ENCODE results near the gene MGAT4A.

MGAT4A gene

GRCh38 chr2:98731041-98731893, at the start of gene MGAT4A:
Gene MGAT4A, minus strand, starts transcription at chr2:98731132. Its CDS starts 4,800 bp downstream, at chr2:98726332.
- peak; percentile 73 to 76 for DNase-seq (ENCODE audit: low read depth in 2 of 2)

GRCh38 chr2:98778741-98779483, 48.0 kb upstream of the MGAT4A start:
- no peak for DNase-seq (ENCODE audit: low read depth in 2 of 2)

- DNase-seq (ENCODE audit: low read depth in 2 of 2) = no peak
Measured at GRCh38 chr2:98778151-98778550, 47.2 kb upstream of the MGAT4A start.

- DNase-seq (ENCODE audit: low read depth in 2 of 2) = no peak
Measured at GRCh38 chr2:98777710-98778109, 46.8 kb upstream of the MGAT4A start.

- DNase-seq (ENCODE audit: low read depth in 2 of 2) = no peak
Measured at GRCh38 chr2:98777076-98777475, 46.1 kb upstream of the MGAT4A start.

GRCh38 chr2:98776136-98776535, 45.2 kb upstream of the MGAT4A start:
- no peak for DNase-seq (ENCODE audit: low read depth in 2 of 2)

GRCh38 chr2:98775146-98775986, 44.4 kb upstream of the MGAT4A start:
- no peak for DNase-seq (ENCODE audit: low read depth in 2 of 2)

GRCh38 chr2:98773907-98774306, 43.0 kb upstream of the MGAT4A start:
- no peak for DNase-seq (ENCODE audit: low read depth in 2 of 2)

- no peak for DNase-seq (ENCODE audit: low read depth in 2 of 2)
Measured at GRCh38 chr2:98773169-98773568, 42.2 kb upstream of the MGAT4A start.

- no peak for DNase-seq (ENCODE audit: low read depth in 2 of 2)
Measured at GRCh38 chr2:98772536-98772935, 41.6 kb upstream of the MGAT4A start.

- peak in 1 of 2 donors; percentile 33 for DNase-seq (ENCODE audit: low read depth in 2 of 2)
Measured at GRCh38 chr2:98771721-98772524, 41.0 kb upstream of the MGAT4A start.

- no peak for DNase-seq (ENCODE audit: low read depth in 2 of 2)
Measured at GRCh38 chr2:98771264-98771663, 40.3 kb upstream of the MGAT4A start.

- no peak for DNase-seq (ENCODE audit: low read depth in 2 of 2)
Measured at GRCh38 chr2:98769784-98770183, 38.9 kb upstream of the MGAT4A start.

GRCh38 chr2:98769114-98769476, 38.2 kb upstream of the MGAT4A start:
- no peak for DNase-seq (ENCODE audit: low read depth in 2 of 2)

- no peak for DNase-seq (ENCODE audit: low read depth in 2 of 2)
Measured at GRCh38 chr2:98768384-98769113, 37.6 kb upstream of the MGAT4A start.

GRCh38 chr2:98764499-98764898, 33.6 kb upstream of the MGAT4A start:
- DNase-seq (ENCODE audit: low read depth in 2 of 2) = no peak

- DNase-seq (ENCODE audit: low read depth in 2 of 2) = no peak
Measured at GRCh38 chr2:98763209-98763951, 32.4 kb upstream of the MGAT4A start.

- no peak for DNase-seq (ENCODE audit: low read depth in 2 of 2)
Measured at GRCh38 chr2:98761909-98762308, 31.0 kb upstream of the MGAT4A start.

GRCh38 chr2:98761267-98761781, 30.4 kb upstream of the MGAT4A start:
- DNase-seq (ENCODE audit: low read depth in 2 of 2) = peak; percentile 45 to 54
